GM23338 (cell line): ENCODE measurements around the gene HSPA12B. TPM values are rescaled to one million over a fixed set of nuclear protein-coding genes. Genes with fewer than 3 reads are reported as not detected.

Experiments
- ATAC-seq: fragments of 200-7000 bp; cut with Tn5 transposase; 3 replicates; pipeline ENCODE4 v1.9.1; 2020
- DNase-seq: peaks from one replicate; pipeline ENCODE4 v3.0.0-alpha.2; 2015; ENCODE audit warnings: low spot score
- H2AFZ ChIP-seq: fragments of 200-600 bp; sonication (generic); 2 replicates; pipeline ENCODE4 v1.8.0; 2016; ENCODE audit warnings: antibody characterized with exemption, mild to moderate bottlenecking, moderate library complexity
- H3F3A ChIP-seq: fragments of 200-600 bp; sonication (generic); replicated peaks from 2 replicates; pipeline ENCODE4 v1.8.0; 2017; ENCODE audit warnings: antibody characterized with exemption, mixed run types, low read depth
- H3K27ac ChIP-seq: fragments of 200-600 bp; sonication (generic); 2 replicates; pipeline ENCODE4 v1.6.1; 2016; ENCODE audit warnings: low read depth
- H3K27me3 ChIP-seq: fragments of 200-600 bp; sonication (generic); 2 replicates; pipeline ENCODE4 v1.8.0; 2016; ENCODE audit warnings: mild to moderate bottlenecking, mixed run types, moderate library complexity; ENCODE audit not compliant: insufficient read depth
- H3K36me3 ChIP-seq: fragments of 200-600 bp; sonication (generic); 2 replicates; pipeline ENCODE4 v1.8.0; 2016; ENCODE audit warnings: mild to moderate bottlenecking; ENCODE audit not compliant: insufficient read depth
- H3K4me1 ChIP-seq: fragments of 200-600 bp; sonication (generic); 2 replicates; pipeline ENCODE4 v1.8.0; 2016; ENCODE audit warnings: mild to moderate bottlenecking, moderate library complexity; ENCODE audit not compliant: insufficient read depth
- H3K4me2 ChIP-seq: fragments of 200-600 bp; sonication (generic); 2 replicates; pipeline ENCODE4 v1.7.1; 2017; ENCODE audit warnings: mixed run types
- H3K4me3 ChIP-seq: fragments of 200-600 bp; sonication (generic); 2 replicates; pipeline ENCODE4 v1.6.1; 2016; ENCODE audit warnings: mixed run types
- H3K79me2 ChIP-seq: fragments of 200-600 bp; sonication (generic); replicated peaks from 2 replicates; pipeline ENCODE4 v1.8.0; 2017; ENCODE audit warnings: mild to moderate bottlenecking; ENCODE audit not compliant: insufficient read depth
- H3K9me2 ChIP-seq: fragments of 200-600 bp; sonication (generic); 2 replicates; pipeline ENCODE4 v1.8.0; 2017; ENCODE audit not compliant: insufficient read depth
- H4K20me1 ChIP-seq: fragments of 200-600 bp; sonication (generic); replicated peaks from 2 replicates; pipeline ENCODE4 v1.8.0; 2017; ENCODE audit warnings: mild to moderate bottlenecking; ENCODE audit not compliant: insufficient read depth
- H3K27ac Mint-ChIP-seq: 2 replicates; pipeline ENCODE4 v1.8.0; 2020; ENCODE audit warnings: inconsistent platforms, mild to moderate bottlenecking, moderate library complexity, mixed read lengths
- H3K27me3 Mint-ChIP-seq: 3 replicates; pipeline ENCODE4 v1.8.0; 2022; ENCODE audit warnings: low read depth, mild to moderate bottlenecking, moderate library complexity, mixed read lengths, inconsistent platforms; ENCODE audit not compliant: insufficient read depth, poor library complexity
- H3K36me3 Mint-ChIP-seq: 3 replicates; pipeline ENCODE4 v1.8.0; 2021; ENCODE audit warnings: low read depth, mild to moderate bottlenecking, inconsistent platforms, moderate library complexity, mixed read lengths
- H3K4me1 Mint-ChIP-seq: 3 replicates; pipeline ENCODE4 v1.8.0; 2020; ENCODE audit warnings: mild to moderate bottlenecking, inconsistent platforms, mixed read lengths
- H3K4me3 Mint-ChIP-seq: 3 replicates; pipeline ENCODE4 v1.8.0; 2021; ENCODE audit warnings: moderate library complexity, mild to moderate bottlenecking, inconsistent platforms, mixed read lengths
- H3K9me3 Mint-ChIP-seq: 3 replicates; pipeline ENCODE4 v1.8.0; 2020; ENCODE audit warnings: moderate library complexity, mild to moderate bottlenecking, inconsistent platforms, mixed read lengths
- CREB1 ChIP-seq: fragments of 250-450 bp; sonication (Bioruptor Pico); IDR thresholded peaks from 2 replicates; pipeline ENCODE4 v1.5.0; 2020; ENCODE audit warnings: low read depth, mild to moderate bottlenecking, moderate library complexity
- NANOG ChIP-seq: IDR thresholded peaks from 2 replicates; pipeline ENCODE4 v1.6.1; 2016; ENCODE audit warnings: antibody characterized with exemption, borderline replicate concordance
- POLR2AphosphoS5 ChIP-seq: IDR thresholded peaks from 2 replicates; pipeline ENCODE4 v1.6.1; 2016; ENCODE audit warnings: antibody characterized with exemption, low read depth
- polyA plus RNA-seq: library from polyadenylated mRNA; unstranded; fragments of >200 nt; fragmentation: Nextera tagmentation; extraction: Ambion mirVana; gene quantifications from 2 replicates; pipeline ENCODE4 v1.2.1, GENCODE V29; 2016
- total RNA-seq: library from RNA; depleted of rRNA; stranded (reverse); fragments of >200 nt; shearing (Covaris generic); gene quantifications from 2 replicates; pipeline ENCODE4 v1.2.3, GENCODE V29; 2014
- TF ChIP-seq, protein P1 (sequence below), 2 experiments: fragments of 200-600 bp in 1 of 2; sonication (generic) in 1 of 2; conservative IDR thresholded peaks; 2 replicates each; pipeline versions ENCODE4 v1.5.1 to v1.6.1; 2016 to 2017; ENCODE audit warnings: antibody characterized with exemption in 2 of 2, low read depth in 2 of 2, mild to moderate bottlenecking in 2 of 2, moderate library complexity in 1 of 2
- TF ChIP-seq, protein P2 (sequence below): IDR thresholded peaks from one replicate; pipeline ENCODE4 v1.6.1; 2018; ENCODE audit warnings: antibody characterized with exemption; ENCODE audit not compliant: unreplicated experiment

HSPA12B gene
- total and polyA plus RNA-seq, 2 experiments from 2014 or later = 2.8 to 6.5 TPM

DNA sequence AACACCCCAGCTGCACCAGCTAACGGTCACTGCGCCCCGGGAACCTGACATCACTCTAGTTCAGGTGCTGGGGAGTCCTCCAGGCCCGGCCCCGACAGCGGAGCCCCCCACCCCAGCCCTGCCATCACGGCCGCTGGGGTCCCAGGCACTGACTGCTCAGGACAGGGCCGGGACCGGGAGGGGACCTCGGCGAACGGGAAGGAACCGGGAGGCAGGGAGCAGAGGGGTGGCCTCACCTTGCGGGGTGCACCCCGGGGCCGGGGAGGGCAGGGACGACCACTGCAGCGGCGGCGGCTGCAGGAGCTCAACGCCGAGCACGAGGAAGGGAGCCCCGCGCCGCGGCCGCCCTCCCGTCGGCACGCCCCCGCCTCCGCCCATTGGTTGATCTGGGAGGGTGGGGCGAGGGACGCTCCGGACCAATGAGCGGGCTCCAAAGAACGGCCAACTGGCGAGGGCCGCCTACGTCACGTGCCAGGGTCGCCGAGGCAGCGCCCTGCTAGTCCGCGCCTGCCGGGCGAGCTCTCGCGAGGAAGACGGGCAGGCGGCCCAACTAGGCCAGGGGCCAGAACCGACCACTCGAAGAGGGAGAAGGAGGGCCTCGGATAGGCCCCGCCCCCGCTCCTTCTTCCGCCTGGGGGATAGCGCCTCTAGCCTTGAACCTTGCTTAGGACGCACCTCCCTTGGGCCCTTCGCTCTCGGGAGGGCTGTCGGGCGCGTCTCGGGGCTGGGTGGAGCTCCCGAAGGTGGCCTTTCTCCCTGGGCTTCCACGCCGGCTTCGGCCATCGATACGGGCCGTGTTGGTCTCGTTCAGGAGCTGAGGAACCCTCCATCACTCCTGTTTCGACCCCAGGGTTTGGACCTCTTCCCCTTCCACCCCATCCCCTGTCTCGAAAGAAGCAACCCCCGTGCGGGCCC, 35.2 kb downstream of the HSPA12B start, which contains the start of gene ADISSP:
Gene ADISSP, minus strand, starts transcription at position 327 of the 915 bp plus-strand sequence. CDS start 7,653 bp downstream, outside the sequence.
- no peaks in the 10 kb centered on the region for H3K27me3 ChIP-seq
- no peaks in the 10 kb centered on the region; the same call in 2 of the 3 replicates for H3K36me3 Mint-ChIP-seq
- no peak within 1 kb of the TSS for H3K27ac ChIP-seq

More for the DNA sequence above, 35.2 kb downstream of the HSPA12B start, which contains the start of gene ADISSP:
- Mint-ChIP-seq H3K4me1 (peaks cover 16% of the 10 kb centered on the region), H3K27ac (peak within 1 kb of the TSS; percentile 81), H3K27me3 (peaks cover 12% of the 10 kb centered on the region), H3K4me3 (peak within 1 kb of the TSS; percentile 92), H3K9me3 (no peaks in the 10 kb centered on the region)
- Histone ChIP-seq H3K4me3 (peak within 1 kb of the TSS; percentile 95), H3K4me1 (peaks cover 13% of the 10 kb centered on the region), H3F3A (0 out of 2 replicates have a peak, but pooled peaks cover 4% of the 10 kb centered on the region), H3K4me2 (peak within 1 kb of the TSS; percentile 95), H4K20me1 (peaks cover 2% of the 10 kb centered on the region; the same call in 1 of the 2 replicates), H2AFZ (peak within 1 kb of the TSS; percentile 94), H3K79me2 (peaks cover 18% of the 10 kb centered on the region; the same call in 1 of the 2 replicates), H3K36me3 (no peaks in the 10 kb centered on the region; the same call in 1 of the 2 replicates), H3K9me2 (no peaks in the 10 kb centered on the region)
- ATAC-seq (peak; percentile 93), DNase-seq (peak; percentile 99)
- TF ChIP-seq POLR2AphosphoS5 (peak; percentile 90), CREB1 (CRISPR knock-in tag) (peak; percentile 75; the same call in 1 of the 2 replicates), NANOG (no peak)
- TF ChIP-seq, protein P1, sequence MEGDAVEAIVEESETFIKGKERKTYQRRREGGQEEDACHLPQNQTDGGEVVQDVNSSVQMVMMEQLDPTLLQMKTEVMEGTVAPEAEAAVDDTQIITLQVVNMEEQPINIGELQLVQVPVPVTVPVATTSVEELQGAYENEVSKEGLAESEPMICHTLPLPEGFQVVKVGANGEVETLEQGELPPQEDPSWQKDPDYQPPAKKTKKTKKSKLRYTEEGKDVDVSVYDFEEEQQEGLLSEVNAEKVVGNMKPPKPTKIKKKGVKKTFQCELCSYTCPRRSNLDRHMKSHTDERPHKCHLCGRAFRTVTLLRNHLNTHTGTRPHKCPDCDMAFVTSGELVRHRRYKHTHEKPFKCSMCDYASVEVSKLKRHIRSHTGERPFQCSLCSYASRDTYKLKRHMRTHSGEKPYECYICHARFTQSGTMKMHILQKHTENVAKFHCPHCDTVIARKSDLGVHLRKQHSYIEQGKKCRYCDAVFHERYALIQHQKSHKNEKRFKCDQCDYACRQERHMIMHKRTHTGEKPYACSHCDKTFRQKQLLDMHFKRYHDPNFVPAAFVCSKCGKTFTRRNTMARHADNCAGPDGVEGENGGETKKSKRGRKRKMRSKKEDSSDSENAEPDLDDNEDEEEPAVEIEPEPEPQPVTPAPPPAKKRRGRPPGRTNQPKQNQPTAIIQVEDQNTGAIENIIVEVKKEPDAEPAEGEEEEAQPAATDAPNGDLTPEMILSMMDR (conservative IDR thresholded peaks at IDR 0.05; ENCODE audit: low read depth in 2 of 2) = peak; percentile 29 to 32; a peak in 3 of 4 replicates
- TF ChIP-seq, protein P2, sequence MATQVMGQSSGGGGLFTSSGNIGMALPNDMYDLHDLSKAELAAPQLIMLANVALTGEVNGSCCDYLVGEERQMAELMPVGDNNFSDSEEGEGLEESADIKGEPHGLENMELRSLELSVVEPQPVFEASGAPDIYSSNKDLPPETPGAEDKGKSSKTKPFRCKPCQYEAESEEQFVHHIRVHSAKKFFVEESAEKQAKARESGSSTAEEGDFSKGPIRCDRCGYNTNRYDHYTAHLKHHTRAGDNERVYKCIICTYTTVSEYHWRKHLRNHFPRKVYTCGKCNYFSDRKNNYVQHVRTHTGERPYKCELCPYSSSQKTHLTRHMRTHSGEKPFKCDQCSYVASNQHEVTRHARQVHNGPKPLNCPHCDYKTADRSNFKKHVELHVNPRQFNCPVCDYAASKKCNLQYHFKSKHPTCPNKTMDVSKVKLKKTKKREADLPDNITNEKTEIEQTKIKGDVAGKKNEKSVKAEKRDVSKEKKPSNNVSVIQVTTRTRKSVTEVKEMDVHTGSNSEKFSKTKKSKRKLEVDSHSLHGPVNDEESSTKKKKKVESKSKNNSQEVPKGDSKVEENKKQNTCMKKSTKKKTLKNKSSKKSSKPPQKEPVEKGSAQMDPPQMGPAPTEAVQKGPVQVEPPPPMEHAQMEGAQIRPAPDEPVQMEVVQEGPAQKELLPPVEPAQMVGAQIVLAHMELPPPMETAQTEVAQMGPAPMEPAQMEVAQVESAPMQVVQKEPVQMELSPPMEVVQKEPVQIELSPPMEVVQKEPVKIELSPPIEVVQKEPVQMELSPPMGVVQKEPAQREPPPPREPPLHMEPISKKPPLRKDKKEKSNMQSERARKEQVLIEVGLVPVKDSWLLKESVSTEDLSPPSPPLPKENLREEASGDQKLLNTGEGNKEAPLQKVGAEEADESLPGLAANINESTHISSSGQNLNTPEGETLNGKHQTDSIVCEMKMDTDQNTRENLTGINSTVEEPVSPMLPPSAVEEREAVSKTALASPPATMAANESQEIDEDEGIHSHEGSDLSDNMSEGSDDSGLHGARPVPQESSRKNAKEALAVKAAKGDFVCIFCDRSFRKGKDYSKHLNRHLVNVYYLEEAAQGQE = no peak
